IMR-90 (cell line): Measurements from ENCODE around the gene HS6ST3. TPM values are rescaled to one million over a fixed set of nuclear protein-coding genes. Genes with fewer than 3 reads are reported as not detected.

ENCODE experiments used
- ATAC-seq: fragments of 200-7000 bp; cut with Tn5 transposase; 2 replicates; pipeline ENCODE4 v1.9.1; 2020; ENCODE audit warnings: low read depth, mild to moderate bottlenecking, moderate library complexity
- BruUV-seq: library from RNA; stranded (reverse); fragments of 400-500 nt; replicated peaks from 2 replicates; lab custom pipeline; 2021; lab: Mats Ljungman, UMichigan
- CTCF ChIA-PET: fragments of 300-600 bp; formaldehyde crosslinking; extraction: SDS; loops from one replicate; lab custom pipeline; 2021; ENCODE audit warnings: antibody characterized with exemption; lab: Yijun Ruan, JAX
- POLR2A ChIA-PET: fragments of 300-600 bp; sonication (Branson Sonifier 250); formaldehyde crosslinking; loops from one replicate; lab custom pipeline; 2022; ENCODE audit warnings: antibody characterized with exemption; ENCODE audit not compliant: unreplicated experiment; lab: Charles Lee
- DNase-seq: peaks from one replicate; pipeline ENCODE4 v3.0.0; 2013
- H2AFZ ChIP-seq: replicated peaks from 2 replicates; pipeline ENCODE3; 2013; ENCODE audit warnings: low read length, mild to moderate bottlenecking; ENCODE audit not compliant: poor library complexity
- H2AK5ac ChIP-seq: 2 replicates; pipeline ENCODE4 v1.6.1; 2013; ENCODE audit warnings: low read depth, low read length, inconsistent platforms
- H2AK9ac ChIP-seq: replicated peaks from 2 replicates; pipeline ENCODE3; 2013; ENCODE audit warnings: mild to moderate bottlenecking, low read depth, low read length, moderate library complexity; ENCODE audit not compliant: poor library complexity
- H2BK120ac ChIP-seq: 2 replicates; pipeline ENCODE4 v1.6.1; 2013; ENCODE audit warnings: low read depth, low read length, inconsistent platforms
- H2BK15ac ChIP-seq: 3 replicates; pipeline ENCODE4 v1.6.1; 2013; ENCODE audit warnings: low read depth, low read length, inconsistent platforms
- H2BK20ac ChIP-seq: 2 replicates; pipeline ENCODE4 v1.6.1; 2013; ENCODE audit warnings: low read depth, mild to moderate bottlenecking, inconsistent platforms, low read length, moderate library complexity
- H2BK5ac ChIP-seq: 2 replicates; pipeline ENCODE4 v1.6.1; 2013; ENCODE audit warnings: mild to moderate bottlenecking, low read depth, low read length, inconsistent platforms; ENCODE audit not compliant: poor library complexity, severe bottlenecking
- H3K14ac ChIP-seq: replicated peaks from 2 replicates; pipeline ENCODE4 v1.6.1; 2013; ENCODE audit warnings: low read depth, low read length, inconsistent platforms
- H3K18ac ChIP-seq: 2 replicates; pipeline ENCODE4 v1.6.1; 2013; ENCODE audit warnings: low read depth, low read length, control low read depth
- H3K23ac ChIP-seq: 2 replicates; pipeline ENCODE4 v1.6.1; 2013; ENCODE audit warnings: low read depth, low read length, inconsistent platforms
- H3K27ac ChIP-seq: 2 replicates; pipeline ENCODE4 v1.5.1; 2013; ENCODE audit warnings: mild to moderate bottlenecking, control low read depth, low read length; ENCODE audit not compliant: insufficient read depth
- H3K27me3 ChIP-seq: 2 replicates; pipeline ENCODE4 v1.6.1; 2013; ENCODE audit warnings: low read length; ENCODE audit not compliant: control insufficient read depth, insufficient read depth
- H3K36me3 ChIP-seq: 2 replicates; pipeline ENCODE4 v1.6.1; 2013; ENCODE audit warnings: low read length, mixed read lengths; ENCODE audit not compliant: control insufficient read depth, insufficient read depth
- H3K4ac ChIP-seq: 2 replicates; pipeline ENCODE4 v1.6.1; 2013; ENCODE audit warnings: low read depth, low read length, inconsistent platforms
- H3K4me1 ChIP-seq: 2 replicates; pipeline ENCODE4 v1.6.1; 2013; ENCODE audit warnings: low read length, mixed read lengths; ENCODE audit not compliant: control insufficient read depth, insufficient read depth
- H3K4me2 ChIP-seq: 2 replicates; pipeline ENCODE4 v1.6.1; 2013; ENCODE audit warnings: low read depth, mild to moderate bottlenecking, control low read depth, low read length, moderate library complexity
- H3K4me3 ChIP-seq: 2 replicates; pipeline ENCODE4 v1.5.1; 2013; ENCODE audit warnings: low read depth, mild to moderate bottlenecking, control low read depth, low read length, moderate library complexity; ENCODE audit not compliant: insufficient read depth
- H3K56ac ChIP-seq: 2 replicates; pipeline ENCODE4 v1.6.1; 2013; ENCODE audit warnings: low read length, inconsistent platforms; ENCODE audit not compliant: insufficient read depth; ENCODE audit errors: extremely low read depth
- H3K79me1 ChIP-seq, 2 experiments: 2 replicates each; pipeline ENCODE4 v1.6.1; 2013; ENCODE audit warnings: low read length in 2 of 2, inconsistent platforms in 1 of 2, low read depth in 1 of 2
- H3K9ac ChIP-seq: 2 replicates; pipeline ENCODE4 v1.6.1; 2013; ENCODE audit warnings: low read depth, low read length, control low read depth
- H3K9me1 ChIP-seq: 2 replicates; pipeline ENCODE4 v1.6.1; 2013; ENCODE audit warnings: low read length, inconsistent platforms; ENCODE audit not compliant: insufficient read depth
- H3K9me3 ChIP-seq: 2 replicates; pipeline ENCODE4 v1.6.1; 2013; ENCODE audit warnings: low read length; ENCODE audit not compliant: control insufficient read depth, insufficient read depth
- H4K20me1 ChIP-seq: 2 replicates; pipeline ENCODE4 v1.6.1; 2013; ENCODE audit warnings: low read length, inconsistent platforms; ENCODE audit not compliant: insufficient read depth
- H4K5ac ChIP-seq: 2 replicates; pipeline ENCODE4 v1.6.1; 2013; ENCODE audit warnings: mild to moderate bottlenecking, low read depth, low read length, control low read depth
- H4K8ac ChIP-seq, 2 experiments: 2 replicates each; pipeline ENCODE4 v1.6.1; 2013; ENCODE audit warnings: low read depth in 2 of 2, low read length in 2 of 2, control low read depth in 1 of 2, inconsistent platforms in 1 of 2
- H4K91ac ChIP-seq: 2 replicates; pipeline ENCODE4 v1.6.1; 2013; ENCODE audit warnings: low read depth, low read length, inconsistent platforms; ENCODE audit not compliant: insufficient read depth
- BHLHE40 ChIP-seq: fragments of 150-350 bp; IDR thresholded peaks from 2 replicates; pipeline ENCODE4 v1.6.1; 2016; ENCODE audit warnings: mild to moderate bottlenecking, low read depth, low read length
- CEBPB ChIP-seq: IDR thresholded peaks from 2 replicates; pipeline ENCODE4 v1.6.1; 2012; ENCODE audit warnings: low read depth, low read length, improper control_type of control experiment
- FOS ChIP-seq: fragments of 150-350 bp; IDR thresholded peaks from 2 replicates; pipeline ENCODE4 v1.6.1; 2016; ENCODE audit warnings: low read depth, low read length
- MAFK ChIP-seq: IDR thresholded peaks from 2 replicates; pipeline ENCODE4 v1.6.1; 2012; ENCODE audit warnings: low read depth, low read length, improper control_type of control experiment
- MAZ ChIP-seq: IDR thresholded peaks from 2 replicates; pipeline ENCODE4 v1.6.1; 2012; ENCODE audit warnings: low read depth, mild to moderate bottlenecking, low read length, improper control_type of control experiment, moderate library complexity, borderline replicate concordance
- MXI1 ChIP-seq: IDR thresholded peaks from 2 replicates; pipeline ENCODE4 v1.6.1; 2012; ENCODE audit warnings: low read depth, mild to moderate bottlenecking, low read length, moderate library complexity, borderline replicate concordance
- NFE2L2 ChIP-seq: fragments of 150-350 bp; IDR thresholded peaks from 2 replicates; pipeline ENCODE4 v1.6.1; 2016; ENCODE audit warnings: low read depth, mild to moderate bottlenecking, low read length
- POLR2A ChIP-seq: IDR thresholded peaks from 2 replicates; pipeline ENCODE4 v1.6.1; 2012; ENCODE audit warnings: mild to moderate bottlenecking, low read depth, low read length
- RAD21 ChIP-seq: IDR thresholded peaks from 2 replicates; pipeline ENCODE4 v1.6.1; 2012; ENCODE audit warnings: low read length, improper control_type of control experiment
- RCOR1 ChIP-seq: IDR thresholded peaks from 2 replicates; pipeline ENCODE4 v1.6.1; 2012; ENCODE audit warnings: mild to moderate bottlenecking, low read length, improper control_type of control experiment; ENCODE audit not compliant: insufficient replicate concordance
- RFX5 ChIP-seq: IDR thresholded peaks from 2 replicates; pipeline ENCODE4 v1.8.0; 2012; ENCODE audit warnings: low read depth, mild to moderate bottlenecking, low read length, moderate library complexity
- SMC3 ChIP-seq: fragments of 150-350 bp; IDR thresholded peaks from 2 replicates; pipeline ENCODE4 v1.6.1; 2016; ENCODE audit warnings: low read depth, mild to moderate bottlenecking, antibody characterized with exemption, low read length, moderate library complexity
- WGBS, 2 experiments: methylation state at CpG; one replicate each; pipeline versions ENCODE4 v1.1.5 to v1.1.7; 2013; ENCODE audit warnings: missing lambda C conversion rate in 2 of 2; ENCODE audit not compliant: insufficient read length in 1 of 2; ENCODE audit errors: extremely low coverage in 2 of 2; 5-methylcytosine and 5-hydroxymethylcytosine counted together
- dilution Hi-C: fragments of 300-500 bp; cut with HindIII; formaldehyde crosslinking; loops from one replicate; pipeline ENCODE4 v1.14.3; 2018; ENCODE audit warnings: low sequenced_read_pairs; ENCODE audit not compliant: unreplicated experiment
- in situ Hi-C: fragments of 300-500 bp; cut with MboI; formaldehyde crosslinking; loops from 3 replicates; pipeline ENCODE4 v1.14.3; 2019; ENCODE audit warnings: low sequenced_read_pairs, inconsistent platforms, mixed read lengths
- intact Hi-C: fragments of 100-400 bp; cut with micrococcal nuclease; formaldehyde crosslinking; loops from 2 replicates; pipeline ENCODE4 v1.10.0; 2022
- polyA plus RNA-seq, 3 experiments: library from polyadenylated mRNA; depleted of rRNA; stranded (reverse); fragments of >200 nt; gene quantifications; 2 replicates each; pipeline ENCODE4 v1.2.3, GENCODE V29; 2012; ENCODE audit warnings: low replicate concordance in 1 of 3
- total RNA-seq: library from RNA; depleted of rRNA; stranded (reverse); fragments of >200 nt; gene quantifications from 2 replicates; pipeline ENCODE4 v1.2.3, GENCODE V29; 2012
- TF ChIP-seq, protein P1 (sequence below): fragments of 150-350 bp; IDR thresholded peaks from 2 replicates; pipeline ENCODE4 v1.6.1; 2017; ENCODE audit warnings: mild to moderate bottlenecking, antibody characterized with exemption, low read length, low read depth

Gene HS6ST3
- total and polyA plus RNA-seq, 2 of the 4 experiments (the other 2 are of a cell fraction): not detected

- no peak overlapping the region for H2BK120ac ChIP-seq
- WGBS, 2 experiments: no CpG with 5 or more reads among the region's 5 CpGs
- CTCF ChIA-PET: no interaction called here
- no peak overlapping the region for H3K14ac ChIP-seq
- no peaks in the 10 kb centered on the region for H3K36me3 ChIP-seq
- no peaks in the 10 kb centered on the region for H3K79me1 ChIP-seq
- no peaks in the 10 kb centered on the region for H4K20me1 ChIP-seq
- no peak overlapping the region for H2AK9ac ChIP-seq
- H2BK5ac ChIP-seq: no peak overlapping the region
- H2BK20ac ChIP-seq: no peak overlapping the region
- H2AK5ac ChIP-seq: no peak overlapping the region
- ATAC-seq: no peak
- H3K9me3 ChIP-seq: no peaks in the 10 kb centered on the region
- H3K4me3 ChIP-seq: no peak overlapping the region
- H3K27ac ChIP-seq: no peak overlapping the region
- no peak overlapping the region for H4K91ac ChIP-seq
- no peaks in the 10 kb centered on the region for H3K27me3 ChIP-seq
- TF ChIP-seq RAD21 (no peak), NFE2L2 (no peak), BHLHE40 (no peak), MXI1 (no peak), SMC3 (no peak), MAZ (no peak), RCOR1 (no peak), CEBPB (no peak), FOS (no peak), POLR2A (no peak), MAFK (no peak), RFX5 (no peak)
- TF ChIP-seq, protein P1, sequence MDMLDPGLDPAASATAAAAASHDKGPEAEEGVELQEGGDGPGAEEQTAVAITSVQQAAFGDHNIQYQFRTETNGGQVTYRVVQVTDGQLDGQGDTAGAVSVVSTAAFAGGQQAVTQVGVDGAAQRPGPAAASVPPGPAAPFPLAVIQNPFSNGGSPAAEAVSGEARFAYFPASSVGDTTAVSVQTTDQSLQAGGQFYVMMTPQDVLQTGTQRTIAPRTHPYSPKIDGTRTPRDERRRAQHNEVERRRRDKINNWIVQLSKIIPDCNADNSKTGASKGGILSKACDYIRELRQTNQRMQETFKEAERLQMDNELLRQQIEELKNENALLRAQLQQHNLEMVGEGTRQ: no peak
- intact Hi-C loops: no loop called here
- H3K56ac ChIP-seq: no peak overlapping the region
- dilution Hi-C loops: no loop called here
- H2AFZ ChIP-seq: no peak overlapping the region
- H3K9ac ChIP-seq: no peak overlapping the region
- no peaks in the 10 kb centered on the region for H3K4me1 ChIP-seq
- POLR2A ChIA-PET: no interaction called here
- H3K4ac ChIP-seq: no peak overlapping the region
- H3K23ac ChIP-seq: no peak overlapping the region
- H2BK15ac ChIP-seq: no peak overlapping the region
- no peak overlapping the region for H4K5ac ChIP-seq
- H3K9me1 ChIP-seq: no peaks in the 10 kb centered on the region
- H4K8ac ChIP-seq: no peak overlapping the region
- no peak overlapping the region for H3K4me2 ChIP-seq
- no TSS peak for BruUV-seq
- no peak overlapping the region for H3K18ac ChIP-seq
- DNase-seq: no peak
- in situ Hi-C loops: no loop called here
Measured at GRCh38 chr13:96181911-96182310, 92.0 kb downstream of the HS6ST3 start.
